Lower lobe of right lung (tissue), 2 donors: ENCODE measurements around the gene SH3PXD2A. TPM values are rescaled to one million over a fixed set of nuclear protein-coding genes. Genes with fewer than 3 reads are reported as not detected.

Source experiments
- ATAC-seq, 2 donors: fragments of 200-7000 bp; cut with Tn5 transposase; one replicate each; pipeline ENCODE4 v1.9.1; 2020 to 2022; ENCODE audit warnings: mild to moderate bottlenecking in 2 of 2, moderate library complexity in 2 of 2
- DNase-seq: peaks from one replicate; pipeline ENCODE4 v3.0.0-alpha.2; 2020
- H3K27ac ChIP-seq: fragments of 200-600 bp; one replicate; pipeline ENCODE4 v1.8.0; 2022
- H3K27me3 ChIP-seq: fragments of 200-600 bp; one replicate; pipeline ENCODE4 v1.8.0; 2022; ENCODE audit warnings: low read depth
- H3K36me3 ChIP-seq: fragments of 200-600 bp; one replicate; pipeline ENCODE4 v1.8.0; 2022; ENCODE audit warnings: mild to moderate bottlenecking
- H3K4me1 ChIP-seq: fragments of 200-600 bp; one replicate; pipeline ENCODE4 v1.8.0; 2022
- H3K4me3 ChIP-seq: fragments of 200-600 bp; one replicate; pipeline ENCODE4 v1.8.0; 2022; ENCODE audit warnings: mild to moderate bottlenecking
- H3K9me3 ChIP-seq: fragments of 200-600 bp; one replicate; pipeline ENCODE4 v1.8.0; 2022
- CTCF ChIP-seq: fragments of 200-600 bp; IDR thresholded peaks from one replicate; pipeline ENCODE4 v1.8.0; 2022; ENCODE audit warnings: antibody characterized with exemption, mild to moderate bottlenecking
- intact Hi-C: fragments of 100-400 bp; cut with DNase I; formaldehyde crosslinking; loops from one replicate; pipeline ENCODE4 v1.11.0; 2022
- total RNA-seq: library from RNA; stranded (reverse); fragmentation: NEBNext Ultra II Directional; extraction: Animal tissue kit (Norgen Biotek cat#: 25700); gene quantifications from one replicate; pipeline ENCODE4 v1.2.1, GENCODE V29; 2021
- donor health status: DM: no; HTN: yes; CAD: no; lungs with severe emphysema.

Gene SH3PXD2A
- total RNA-seq, 1 donor from 2014 or later = 34.8 TPM

GRCh38 chr10:103802637-103803353 is 52.6 kb downstream of the SH3PXD2A start:
- H3K36me3 ChIP-seq = peaks cover 6% of the 10 kb centered on the region
- H3K9me3 ChIP-seq = no peaks in the 10 kb centered on the region
- no peak for ATAC-seq
- TF ChIP-seq CTCF = no peak
- H3K27ac ChIP-seq = no peak overlapping the region
- no peak for DNase-seq
- H3K4me3 ChIP-seq = no peak overlapping the region
- intact Hi-C loops = no loop called here
- peaks cover 3% of the 10 kb centered on the region for H3K4me1 ChIP-seq
- no peaks in the 10 kb centered on the region for H3K27me3 ChIP-seq

- intact Hi-C loops = no loop called here
- DNase-seq (no peak), ATAC-seq (no peak)
- H3K27ac ChIP-seq = no peak overlapping the region
- TF ChIP-seq CTCF = no peak
- peaks cover 4% of the 10 kb centered on the region for H3K4me1 ChIP-seq
- no peak overlapping the region for H3K4me3 ChIP-seq
- peaks cover 6% of the 10 kb centered on the region for H3K36me3 ChIP-seq
- no peaks in the 10 kb centered on the region for H3K27me3 ChIP-seq
- no peaks in the 10 kb centered on the region for H3K9me3 ChIP-seq
Observed at GRCh38 chr10:103802081-103802480, 53.3 kb downstream of the SH3PXD2A start.

- peak in 1 of 2 donors; percentile 50 for ATAC-seq
- intact Hi-C loops = no loop called here
- TF ChIP-seq CTCF = no peak
- H3K36me3 ChIP-seq = peaks cover 6% of the 10 kb centered on the region
- H3K4me3 ChIP-seq = no peak overlapping the region
- no peaks in the 10 kb centered on the region for H3K9me3 ChIP-seq
- no peaks in the 10 kb centered on the region for H3K27me3 ChIP-seq
- no peak for DNase-seq
- H3K27ac ChIP-seq = no peak overlapping the region
- peaks cover 4% of the 10 kb centered on the region for H3K4me1 ChIP-seq
Observed at GRCh38 chr10:103800789-103801540, 54.4 kb downstream of the SH3PXD2A start.

DNA sequence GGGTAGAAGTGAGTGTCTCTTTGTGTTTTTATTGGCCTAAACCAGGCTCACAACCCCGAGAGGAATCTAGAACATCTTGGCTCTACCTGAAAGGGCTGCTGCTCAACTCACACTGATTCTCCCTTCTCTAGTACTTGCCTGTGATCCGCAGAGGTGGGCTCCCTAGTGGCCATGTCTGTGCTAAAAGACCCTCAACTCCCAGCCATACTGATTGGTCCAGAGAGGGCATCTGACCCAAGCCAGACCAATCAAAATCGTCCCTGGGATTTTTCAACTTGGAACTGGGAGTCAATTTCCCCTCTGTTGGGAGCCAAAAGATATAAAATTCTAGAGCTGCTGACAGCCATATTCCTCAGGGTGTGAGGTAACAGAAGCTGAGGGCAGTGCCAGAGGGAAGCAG is 55.3 kb downstream of the SH3PXD2A start:
- no peak for TF ChIP-seq CTCF
- no peak for ATAC-seq
- no peak overlapping the region for H3K27ac ChIP-seq
- peaks cover 6% of the 10 kb centered on the region for H3K36me3 ChIP-seq
- no peaks in the 10 kb centered on the region for H3K27me3 ChIP-seq
- DNase-seq = no peak
- peaks cover 9% of the 10 kb centered on the region for H3K4me1 ChIP-seq
- H3K9me3 ChIP-seq = no peaks in the 10 kb centered on the region
- no peak overlapping the region for H3K4me3 ChIP-seq
- intact Hi-C loops = no loop called here

DNA sequence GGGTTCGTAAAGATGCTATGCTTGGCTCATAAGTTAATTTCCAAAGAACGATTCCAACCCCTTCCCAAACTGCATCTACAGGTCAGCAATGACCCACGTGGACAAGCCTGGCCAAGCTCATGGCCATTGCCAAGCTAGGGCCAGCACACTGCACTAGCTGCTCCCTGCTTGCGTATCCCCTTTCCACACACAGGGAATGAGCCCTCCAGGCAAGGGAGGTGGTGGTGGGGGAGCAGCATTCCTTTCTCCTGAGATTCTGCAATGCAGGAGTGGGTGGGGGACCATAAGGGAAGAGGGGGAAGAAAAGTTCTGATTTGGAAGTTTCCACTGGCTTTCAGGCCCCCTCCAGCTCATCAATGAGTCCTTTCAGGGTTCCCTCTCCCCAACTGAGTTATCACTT is 56.0 kb downstream of the SH3PXD2A start:
- Histone ChIP-seq H3K4me3 (no peak overlapping the region), H3K27ac (no peak overlapping the region), H3K4me1 (peaks cover 16% of the 10 kb centered on the region), H3K27me3 (no peaks in the 10 kb centered on the region), H3K9me3 (no peaks in the 10 kb centered on the region), H3K36me3 (peaks cover 6% of the 10 kb centered on the region)
- no peak for ATAC-seq
- intact Hi-C loops = no loop called here
- DNase-seq = no peak
- no peak for TF ChIP-seq CTCF
